GM19043 (cell line): ENCODE measurements around the gene FBXO42.

Source experiments
- ATAC-seq: cut with Tn5 transposase; IDR thresholded peaks from one replicate; pipeline ENCODE4 v1.9.1; 2021; ENCODE audit warnings: low read depth; ENCODE audit not compliant: unreplicated experiment

FBXO42 gene

GRCh38 chr1:16351994-16352841 lies at the start of gene FBXO42:
Gene FBXO42 (minus strand): TSS chr1:16352480. CDS start chr1:16315418, 37,062 bp downstream.
- ATAC-seq: peak; percentile 88

- no peak for ATAC-seq
These were observed 46.2 kb upstream of the FBXO42 start for GRCh38 chr1:16398371-16398953.

GRCh38 chr1:16397120-16397519 lies 44.8 kb upstream of the FBXO42 start:
- ATAC-seq: no peak

GRCh38 chr1:16396591-16396990 lies 44.3 kb upstream of the FBXO42 start:
- ATAC-seq: no peak

GRCh38 chr1:16394977-16395376 lies 42.7 kb upstream of the FBXO42 start:
- no peak for ATAC-seq

- ATAC-seq: no peak
These were observed 41.6 kb upstream of the FBXO42 start for GRCh38 chr1:16393570-16394521.

- ATAC-seq: no peak
These were observed 40.7 kb upstream of the FBXO42 start for GRCh38 chr1:16392740-16393569.

- no peak for ATAC-seq
These were observed 39.1 kb upstream of the FBXO42 start for GRCh38 chr1:16391411-16391810.

GRCh38 chr1:16387201-16388188 lies 35.2 kb upstream of the FBXO42 start:
- no peak for ATAC-seq

- no peak for ATAC-seq
These were observed 34.3 kb upstream of the FBXO42 start for GRCh38 chr1:16386454-16387113.

- ATAC-seq: no peak
These were observed 33.6 kb upstream of the FBXO42 start for GRCh38 chr1:16385659-16386453.

- ATAC-seq: no peak
These were observed 31.6 kb upstream of the FBXO42 start for GRCh38 chr1:16383888-16384287.

- no peak for ATAC-seq
These were observed 28.6 kb upstream of the FBXO42 start for GRCh38 chr1:16380868-16381267.

GRCh38 chr1:16378443-16378842 lies 26.2 kb upstream of the FBXO42 start:
- ATAC-seq: no peak

- no peak for ATAC-seq
These were observed 24.7 kb upstream of the FBXO42 start for GRCh38 chr1:16376971-16377370.

GRCh38 chr1:16375521-16376340 lies 23.5 kb upstream of the FBXO42 start:
- no peak for ATAC-seq

GRCh38 chr1:16374266-16374665 lies 22.0 kb upstream of the FBXO42 start:
- ATAC-seq: no peak
